Activated B cell treated with CpG ODN at 0.5 μM for 24 hours (primary cell): Measurements from ENCODE around the gene MSH6. TPM values are rescaled to one million over a fixed set of nuclear protein-coding genes. Genes with fewer than 3 reads are reported as not detected.

Source experiments
- ATAC-seq: fragments of 200-7000 bp; cut with Tn5 transposase; one replicate; pipeline ENCODE4 v1.10.0; 2021; ENCODE audit warnings: low read depth, mild to moderate bottlenecking, moderate library complexity
- CTCF ChIA-PET: fragments of 350-600 bp; sonication (Branson Sonifier 250); formaldehyde crosslinking; loops from one replicate; lab custom pipeline; 2021; ENCODE audit warnings: antibody characterized with exemption; lab: Charles Lee
- POLR2A ChIA-PET: fragments of 350-600 bp; sonication (Branson Sonifier 250); formaldehyde crosslinking; loops from one replicate; lab custom pipeline; 2021; ENCODE audit warnings: antibody characterized with exemption; lab: Charles Lee
- DNase-seq: peaks from one replicate; pipeline ENCODE4 v3.0.0; 2022
- H3K27ac Mint-ChIP-seq: one replicate; pipeline ENCODE4 v1.8.0; 2020; ENCODE audit warnings: mixed read lengths
- H3K27me3 Mint-ChIP-seq: one replicate; pipeline ENCODE4 v1.8.0; 2021; ENCODE audit warnings: mixed read lengths
- H3K36me3 Mint-ChIP-seq: one replicate; pipeline ENCODE4 v1.8.0; 2021; ENCODE audit warnings: low read depth, mixed read lengths
- H3K4me1 Mint-ChIP-seq: one replicate; pipeline ENCODE4 v1.8.0; 2021; ENCODE audit warnings: mixed read lengths
- H3K4me3 Mint-ChIP-seq: one replicate; pipeline ENCODE4 v1.8.0; 2020; ENCODE audit warnings: mild to moderate bottlenecking, mixed read lengths
- H3K9me3 Mint-ChIP-seq: one replicate; pipeline ENCODE4 v1.8.0; 2020; ENCODE audit warnings: mixed read lengths
- intact Hi-C: fragments of 100-400 bp; cut with micrococcal nuclease; formaldehyde crosslinking; loops from one replicate; pipeline ENCODE4 v1.15.1; 2024
- total RNA-seq: library from RNA; stranded (reverse); gene quantifications from 2 replicates; pipeline ENCODE4 v1.2.3, GENCODE V29; 2022
- TF ChIP-seq, protein P1 (sequence below): fragments of 200-600 bp; IDR thresholded peaks from one replicate; pipeline ENCODE4 v1.8.0; 2022; ENCODE audit warnings: antibody characterized with exemption, mild to moderate bottlenecking

The MSH6 gene
- total RNA-seq, 1 donor from 2014 or later, result 40.6 TPM

- Mint-ChIP-seq H3K27me3 (no peaks in the 10 kb centered on the region), H3K36me3 (no peaks in the 10 kb centered on the region), H3K4me3 (no peak overlapping the region), H3K27ac (no peak overlapping the region), H3K4me1 (peaks cover 29% of the 10 kb centered on the region), H3K9me3 (no peaks in the 10 kb centered on the region)
- TF ChIP-seq, protein P1, sequence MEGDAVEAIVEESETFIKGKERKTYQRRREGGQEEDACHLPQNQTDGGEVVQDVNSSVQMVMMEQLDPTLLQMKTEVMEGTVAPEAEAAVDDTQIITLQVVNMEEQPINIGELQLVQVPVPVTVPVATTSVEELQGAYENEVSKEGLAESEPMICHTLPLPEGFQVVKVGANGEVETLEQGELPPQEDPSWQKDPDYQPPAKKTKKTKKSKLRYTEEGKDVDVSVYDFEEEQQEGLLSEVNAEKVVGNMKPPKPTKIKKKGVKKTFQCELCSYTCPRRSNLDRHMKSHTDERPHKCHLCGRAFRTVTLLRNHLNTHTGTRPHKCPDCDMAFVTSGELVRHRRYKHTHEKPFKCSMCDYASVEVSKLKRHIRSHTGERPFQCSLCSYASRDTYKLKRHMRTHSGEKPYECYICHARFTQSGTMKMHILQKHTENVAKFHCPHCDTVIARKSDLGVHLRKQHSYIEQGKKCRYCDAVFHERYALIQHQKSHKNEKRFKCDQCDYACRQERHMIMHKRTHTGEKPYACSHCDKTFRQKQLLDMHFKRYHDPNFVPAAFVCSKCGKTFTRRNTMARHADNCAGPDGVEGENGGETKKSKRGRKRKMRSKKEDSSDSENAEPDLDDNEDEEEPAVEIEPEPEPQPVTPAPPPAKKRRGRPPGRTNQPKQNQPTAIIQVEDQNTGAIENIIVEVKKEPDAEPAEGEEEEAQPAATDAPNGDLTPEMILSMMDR, result no peak
- DNase-seq (no peak), ATAC-seq (no peak)
- intact Hi-C loops, result loop anchor here (5.0 kb wide), 1 partner anchor 41 kb away; no protein-coding TSS in a partner anchor
- ChIA-PET CTCF (no interaction called here), POLR2A (interaction anchor here (0.6 to 0.7 kb wide), 2 partner anchors 120 to 249 kb away, joined by 3 to 5 read pairs; no protein-coding TSS in a partner anchor)
Observed at GRCh38 chr2:47738331-47738730, 44.6 kb upstream of the MSH6 start.

DNA sequence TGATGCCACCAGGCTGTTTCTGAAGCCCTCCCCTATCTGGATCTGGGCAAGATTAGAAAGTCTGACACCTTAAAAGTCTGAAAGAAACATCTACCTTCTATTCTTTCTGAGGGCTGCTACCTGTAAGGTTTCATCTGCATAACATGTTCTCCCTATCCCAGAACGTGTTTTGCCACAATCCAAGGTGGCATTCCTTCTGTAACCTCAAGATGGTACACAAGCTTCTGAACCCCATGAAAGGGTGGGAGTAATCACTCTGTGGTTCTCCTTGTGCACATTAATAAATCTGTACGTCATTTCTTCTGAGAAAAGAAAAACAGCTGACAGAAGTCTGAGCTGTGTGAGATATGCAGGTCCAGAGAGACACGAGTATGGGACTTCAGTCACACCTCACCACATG, 41.8 kb upstream of the MSH6 start:
- H3K4me1 Mint-ChIP-seq, result peaks cover 16% of the 10 kb centered on the region
- intact Hi-C loops, result no loop called here
- CTCF ChIA-PET, result interaction anchor here (0.8 kb wide), 1 partner anchor 26 kb away, joined by 3 read pairs; no protein-coding TSS in a partner anchor
- H3K4me3 Mint-ChIP-seq, result no peak overlapping the region
- no peaks in the 10 kb centered on the region for H3K27me3 Mint-ChIP-seq
- POLR2A ChIA-PET, result no interaction called here
- no peak for ATAC-seq
- no peak for DNase-seq
- TF ChIP-seq, protein P1, result no peak
- no peaks in the 10 kb centered on the region for H3K36me3 Mint-ChIP-seq
- no peak overlapping the region for H3K27ac Mint-ChIP-seq
- H3K9me3 Mint-ChIP-seq, result no peaks in the 10 kb centered on the region

- Mint-ChIP-seq H3K4me1 (peaks cover 11% of the 10 kb centered on the region), H3K27me3 (no peaks in the 10 kb centered on the region), H3K27ac (no peak overlapping the region), H3K36me3 (peaks cover 3% of the 10 kb centered on the region), H3K9me3 (no peaks in the 10 kb centered on the region), H3K4me3 (no peak overlapping the region)
- ChIA-PET CTCF (interaction anchor here (0.8 kb wide), 1 partner anchor 26 kb away, joined by 3 read pairs; no protein-coding TSS in a partner anchor), POLR2A (no interaction called here)
- intact Hi-C loops, result no loop called here
- no peak for DNase-seq
- no peak for ATAC-seq
- TF ChIP-seq, protein P1, result no peak
Observed at GRCh38 chr2:47741637-47742036, 41.3 kb upstream of the MSH6 start.

DNA sequence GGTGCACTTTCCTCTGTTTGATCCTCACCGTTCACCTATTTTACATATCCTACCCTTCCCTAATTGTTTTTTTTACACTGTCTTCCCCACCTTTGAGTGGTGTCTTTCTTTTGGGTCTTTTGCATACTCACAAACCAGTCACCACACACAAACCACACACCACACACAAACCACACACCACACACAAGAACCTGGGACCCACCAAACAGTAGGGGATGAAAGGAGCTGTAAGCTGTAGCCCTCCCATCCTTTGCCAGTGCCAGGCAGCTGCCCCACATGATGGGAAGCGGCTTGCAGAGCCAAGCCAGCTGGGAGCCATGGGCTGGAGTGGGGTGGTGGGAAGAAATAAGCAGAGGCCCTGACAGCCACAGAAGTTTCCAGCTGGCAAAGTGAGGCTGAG, 38.9 kb upstream of the MSH6 start:
- ATAC-seq (no peak), DNase-seq (no peak)
- Mint-ChIP-seq H3K27ac (no peak overlapping the region), H3K4me1 (peaks cover 6% of the 10 kb centered on the region), H3K27me3 (no peaks in the 10 kb centered on the region), H3K36me3 (peaks cover 4% of the 10 kb centered on the region), H3K4me3 (no peak overlapping the region), H3K9me3 (peaks cover 7% of the 10 kb centered on the region)
- TF ChIP-seq, protein P1, result no peak
- CTCF ChIA-PET, result interaction anchor here (0.6 kb wide), 1 partner anchor 13 kb away, joined by 3 read pairs; no protein-coding TSS in a partner anchor
- intact Hi-C loops, result no loop called here
- POLR2A ChIA-PET, result interaction anchor here (0.6 kb wide), 1 partner anchor 38 kb away, joined by 3 read pairs; no protein-coding TSS in a partner anchor

- intact Hi-C loops, result no loop called here
- Mint-ChIP-seq H3K27ac (no peak overlapping the region), H3K36me3 (peaks cover 4% of the 10 kb centered on the region), H3K27me3 (no peaks in the 10 kb centered on the region), H3K4me1 (peaks cover 14% of the 10 kb centered on the region), H3K9me3 (peaks cover 7% of the 10 kb centered on the region), H3K4me3 (no peak overlapping the region)
- TF ChIP-seq, protein P1, result no peak
- CTCF ChIA-PET, result no interaction called here
- POLR2A ChIA-PET, result no interaction called here
- DNase-seq (no peak), ATAC-seq (no peak)
Observed at GRCh38 chr2:47747878-47748277, 35.1 kb upstream of the MSH6 start.
